ENCODE results near the gene NFS1.

GRCh38 chr20:35721219-35721618 lies 22.1 kb upstream of the NFS1 start:
- no peak for TF ChIP-seq CTCF (IDR thresholded peaks at IDR 0.05)
- TF ChIP-seq ZFX (IDR thresholded peaks at IDR 0.05; ENCODE audit: borderline replicate concordance): no peak

Data from 22Rv1 (cell line).